NCI-H1436 treated with DMSO at 0.1 percent for 48 hours (cell line): ENCODE data around the gene CCDC136.

ENCODE experiments used
- DNase-seq: peaks from one replicate; lab custom pipeline; 2025; lab: John Stamatoyannopoulos, UW

CCDC136 gene

GRCh38 chr7:128805225-128805624, 13.5 kb downstream of the CCDC136 start:
- no peak for DNase-seq

- no peak for DNase-seq
Measured at GRCh38 chr7:128807191-128807590, 15.4 kb downstream of the CCDC136 start.

GRCh38 chr7:128809363-128809762, 17.6 kb downstream of the CCDC136 start:
- no peak for DNase-seq

- DNase-seq, result no peak
Measured at GRCh38 chr7:128810473-128810872, 18.7 kb downstream of the CCDC136 start.

- DNase-seq, result no peak
Measured at GRCh38 chr7:128810997-128811396, 19.2 kb downstream of the CCDC136 start.

DNA sequence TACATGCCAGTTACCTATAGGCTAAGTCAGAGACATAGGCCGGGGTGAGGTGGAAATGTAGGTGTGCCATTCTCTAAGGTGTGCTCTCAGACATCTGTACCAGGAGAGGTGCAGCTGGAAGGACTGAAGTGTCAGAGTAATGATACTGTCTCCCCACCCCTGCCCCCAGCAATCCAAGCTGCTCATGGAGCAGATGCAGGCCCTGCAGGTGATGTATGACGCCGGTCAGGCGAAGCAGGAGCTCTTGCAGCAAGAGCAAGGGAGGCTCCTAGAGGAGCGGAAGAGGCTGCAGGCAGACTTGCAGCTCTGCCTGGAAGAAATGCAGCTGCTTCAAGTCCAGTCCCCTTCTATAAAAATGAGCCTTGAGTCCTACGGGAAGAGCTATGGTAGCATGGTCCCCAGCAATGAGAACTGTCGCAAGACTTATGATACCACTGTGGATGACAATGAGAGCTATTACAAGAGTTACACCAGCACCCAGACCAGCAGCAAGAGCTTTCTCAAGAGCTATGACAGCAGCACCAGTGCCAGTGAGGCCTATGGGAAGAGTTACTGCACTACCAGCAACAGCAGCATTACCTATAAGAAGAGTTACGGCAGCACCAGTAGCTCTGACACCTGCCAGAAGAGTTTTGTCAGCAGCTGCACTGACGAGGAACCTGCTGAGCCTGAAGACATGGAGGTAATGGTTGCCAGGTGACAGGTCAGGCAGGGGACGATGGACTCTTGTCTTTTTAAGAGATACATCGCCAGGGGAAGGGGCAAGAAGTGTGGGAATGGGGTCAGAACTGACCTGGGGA, 20.1 kb downstream of the CCDC136 start:
- DNase-seq, result no peak

DNA sequence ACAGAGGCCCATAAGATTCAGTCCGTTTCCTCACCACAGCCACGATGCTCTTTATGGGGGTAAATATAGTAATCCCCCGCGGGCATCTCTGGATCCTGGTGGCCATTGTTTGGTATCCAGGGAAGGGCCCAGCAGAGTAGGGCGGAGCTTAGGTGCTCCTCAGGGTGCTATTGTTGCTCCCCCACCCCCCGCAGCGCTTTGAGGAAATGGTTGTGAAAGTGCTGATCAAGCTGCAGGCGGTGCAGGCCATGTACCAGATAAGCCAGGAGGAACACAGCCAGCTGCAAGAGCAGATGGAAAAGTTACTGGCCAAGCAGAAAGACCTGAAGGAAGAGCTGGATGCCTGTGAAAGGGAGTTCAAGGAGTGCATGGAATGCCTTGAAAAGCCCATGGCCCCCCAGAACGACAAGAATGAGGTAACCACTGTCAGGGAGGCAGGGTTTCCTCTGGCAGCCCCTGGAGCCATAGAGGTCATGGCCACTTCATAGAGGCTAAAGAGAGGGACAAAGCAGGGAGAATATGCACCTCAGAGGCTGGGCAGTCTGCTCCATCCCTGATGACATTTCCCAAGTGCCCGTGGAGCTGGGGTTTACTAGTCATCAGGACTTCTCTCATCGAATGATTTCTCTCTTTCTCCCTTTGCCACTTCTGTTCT, 20.9 kb downstream of the CCDC136 start:
- DNase-seq, result no peak

GRCh38 chr7:128814499-128814898, 22.7 kb downstream of the CCDC136 start:
- no peak for DNase-seq

DNA sequence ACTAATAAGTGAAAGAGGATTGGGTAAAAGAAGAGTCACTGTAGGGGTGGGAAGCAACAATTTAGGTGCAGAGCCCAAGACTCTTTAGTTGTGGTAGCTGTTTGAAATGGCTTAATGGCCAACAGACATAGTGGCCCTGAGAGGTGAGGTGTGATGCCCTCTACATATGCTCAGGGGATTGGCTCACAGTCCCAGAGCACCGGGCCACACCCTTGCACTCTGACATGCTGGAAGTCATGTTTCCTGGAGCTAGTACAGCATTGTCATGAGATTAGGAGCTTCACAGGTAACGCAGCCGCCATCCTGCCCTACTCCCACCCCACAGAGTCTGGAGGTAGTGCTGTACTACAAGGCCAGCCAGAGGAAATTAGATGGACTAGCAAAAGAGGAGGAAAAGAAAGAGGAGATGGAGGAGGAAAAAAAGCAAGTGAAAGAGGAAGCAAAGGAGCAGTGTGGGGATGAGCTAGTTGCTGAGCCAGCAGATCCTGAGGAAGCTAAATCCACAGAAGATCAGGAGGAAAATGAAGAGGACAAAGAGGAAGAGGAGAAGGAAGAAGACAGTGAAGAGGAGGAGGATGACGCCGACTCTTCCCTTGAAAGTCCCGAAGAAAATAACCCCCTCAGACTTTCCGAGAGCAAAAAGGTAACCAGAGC, 23.6 kb downstream of the CCDC136 start:
- DNase-seq, result no peak

- DNase-seq, result no peak
Measured at GRCh38 chr7:128818694-128819093, 26.9 kb downstream of the CCDC136 start.

DNA sequence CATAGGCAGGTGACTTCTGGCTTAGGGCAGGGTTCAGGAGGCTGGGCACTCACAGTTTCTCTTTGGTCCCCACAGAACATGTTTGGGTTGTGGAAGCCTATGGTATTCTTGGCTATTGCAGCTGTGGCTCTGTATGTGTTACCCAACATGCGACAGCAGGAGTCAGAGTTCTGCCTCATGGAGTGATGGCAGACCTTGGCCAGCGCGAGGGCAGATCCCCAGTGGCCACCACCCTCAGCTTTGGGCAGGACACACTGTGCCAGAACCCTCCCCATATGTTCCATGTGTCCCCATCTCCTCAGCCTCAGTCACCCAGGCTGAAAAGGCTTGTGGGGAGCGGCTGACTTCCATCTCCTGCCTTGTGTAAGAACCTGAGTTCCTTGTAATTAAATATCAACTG, 30.0 kb downstream of the CCDC136 start:
- DNase-seq, result no peak

- no peak for DNase-seq
Measured at GRCh38 chr7:128826512-128826911, 34.7 kb downstream of the CCDC136 start.

DNA sequence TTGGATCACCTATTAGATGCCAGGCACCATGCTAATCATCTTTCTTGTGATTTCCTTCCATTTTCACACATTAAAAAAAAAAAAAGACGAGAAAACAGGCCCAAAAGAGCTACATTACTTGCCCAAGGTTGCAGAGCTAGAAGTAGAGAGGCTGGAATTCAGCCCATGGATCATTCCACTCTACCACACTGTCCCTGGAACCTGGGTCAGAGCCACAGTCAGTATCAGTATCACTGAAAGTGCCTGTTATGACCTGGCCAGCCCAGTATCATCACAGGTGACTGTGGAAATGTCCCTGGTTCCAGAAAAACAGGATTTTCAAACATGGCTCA, 35.1 kb downstream of the CCDC136 start:
- DNase-seq, result no peak

GRCh38 chr7:128827248-128827958, 35.6 kb downstream of the CCDC136 start:
- no peak for DNase-seq

- DNase-seq, result no peak
Measured at GRCh38 chr7:128827971-128828711, 36.4 kb downstream of the CCDC136 start.

- no peak for DNase-seq
Measured at GRCh38 chr7:128829391-128830166, 37.8 kb downstream of the CCDC136 start.

DNA sequence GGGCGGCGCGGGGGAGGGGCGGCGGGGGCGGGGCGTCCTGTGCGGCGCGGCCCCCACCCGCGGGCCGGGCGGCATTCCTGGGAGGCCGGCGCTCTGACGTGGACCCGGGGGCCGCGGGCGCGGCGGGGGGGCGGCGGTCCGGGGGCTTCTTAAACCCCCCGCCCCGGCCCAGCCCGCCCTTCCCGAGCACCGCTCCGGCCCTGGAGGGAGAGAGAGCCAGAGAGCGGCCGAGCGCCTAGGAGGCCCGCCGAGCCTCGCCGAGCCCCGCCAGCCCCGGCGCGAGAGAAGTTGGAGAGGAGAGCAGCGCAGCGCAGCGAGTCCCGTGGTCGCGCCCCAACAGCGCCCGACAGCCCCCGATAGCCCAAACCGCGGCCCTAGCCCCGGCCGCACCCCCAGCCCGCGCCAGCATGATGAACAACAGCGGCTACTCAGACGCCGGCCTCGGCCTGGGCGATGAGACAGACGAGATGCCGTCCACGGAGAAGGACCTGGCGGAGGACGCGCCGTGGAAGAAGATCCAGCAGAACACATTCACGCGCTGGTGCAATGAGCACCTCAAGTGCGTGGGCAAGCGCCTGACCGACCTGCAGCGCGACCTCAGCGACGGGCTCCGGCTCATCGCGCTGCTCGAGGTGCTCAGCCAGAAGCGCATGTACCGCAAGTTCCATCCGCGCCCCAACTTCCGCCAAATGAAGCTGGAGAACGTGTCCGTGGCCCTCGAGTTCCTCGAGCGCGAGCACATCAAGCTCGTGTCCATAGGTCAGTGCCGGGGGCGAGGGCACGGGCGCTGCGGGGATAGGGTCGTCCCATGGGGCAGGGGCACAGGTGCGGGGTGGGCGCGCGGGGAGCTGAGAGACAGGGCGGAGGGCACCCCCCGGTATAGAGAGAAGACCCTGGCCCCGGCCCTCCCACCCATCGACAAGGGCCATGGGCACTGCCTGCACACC, 38.7 kb downstream of the CCDC136 start, which contains the start of gene FLNC:
TSS of gene FLNC (plus strand) at position 176 of the 947 bp plus-strand sequence. CDS start at position 408, 232 bp downstream.
- DNase-seq, result no peak

DNA sequence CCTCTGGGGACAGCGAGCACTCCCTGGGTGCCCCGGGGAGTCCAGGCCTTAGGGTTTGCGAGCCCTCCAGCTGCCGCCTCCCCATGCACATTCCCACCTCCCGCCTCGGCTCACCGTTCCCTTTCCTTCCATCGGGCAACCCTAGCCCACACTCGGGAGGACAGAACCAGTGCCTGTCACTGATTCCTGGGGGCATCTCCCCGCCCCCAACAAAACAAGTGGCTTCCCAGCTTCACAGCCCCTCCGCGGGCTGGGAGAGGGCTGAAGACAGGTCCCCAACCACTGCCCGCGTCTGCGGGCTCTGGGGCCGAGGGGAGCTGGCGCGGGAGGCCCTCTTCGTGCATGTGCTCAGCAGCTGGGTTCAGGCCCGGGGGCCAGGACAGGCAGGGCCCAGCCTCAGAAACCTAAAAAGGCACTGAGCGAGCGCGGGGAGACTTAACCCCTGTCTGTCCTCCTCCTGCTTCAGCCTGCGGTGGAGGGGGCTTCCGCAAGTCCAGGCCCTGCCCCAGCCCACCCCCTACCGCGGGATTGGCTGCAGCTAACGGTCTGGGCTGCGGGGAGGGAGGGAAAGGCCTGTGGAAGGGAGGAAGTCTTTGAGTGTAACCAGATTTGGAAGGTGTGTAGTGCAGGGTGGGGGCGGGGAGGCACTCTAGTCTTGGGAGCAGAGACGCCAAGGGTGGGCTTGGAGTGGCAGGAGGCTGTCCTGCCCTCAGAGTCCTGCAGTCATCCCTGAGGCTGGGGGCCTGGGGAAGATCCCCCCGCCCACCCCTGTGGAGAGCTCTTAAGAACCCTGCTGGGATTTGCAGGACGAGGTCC, 39.6 kb downstream of the CCDC136 start:
- DNase-seq, result no peak
